GM10248 (cell line): ENCODE measurements around the gene FBXW7.

ENCODE experiments used
- CTCF ChIA-PET: fragments of 300-600 bp; sonication (Branson Sonifier 250); formaldehyde crosslinking; extraction: SDS; loops from one replicate; lab custom pipeline; 2021; ENCODE audit warnings: antibody characterized with exemption; lab: Yijun Ruan, JAX
- POLR2A ChIA-PET: fragments of 350-650 bp; sonication (Branson Sonifier 250); formaldehyde crosslinking; extraction: SDS; loops from one replicate; lab custom pipeline; 2020; ENCODE audit warnings: antibody characterized with exemption; lab: Yijun Ruan, JAX
- DNase-seq: peaks from one replicate; pipeline ENCODE4 v3.0.0; 2012; ENCODE audit errors: extremely low spot score
- TF ChIP-seq, protein P1 (sequence below): IDR thresholded peaks from 2 replicates; pipeline ENCODE4 v1.5.1; 2012; ENCODE audit warnings: mild to moderate bottlenecking, low read depth; ENCODE audit errors: extremely low read depth, missing control alignments, control extremely low read depth

FBXW7 gene

DNA sequence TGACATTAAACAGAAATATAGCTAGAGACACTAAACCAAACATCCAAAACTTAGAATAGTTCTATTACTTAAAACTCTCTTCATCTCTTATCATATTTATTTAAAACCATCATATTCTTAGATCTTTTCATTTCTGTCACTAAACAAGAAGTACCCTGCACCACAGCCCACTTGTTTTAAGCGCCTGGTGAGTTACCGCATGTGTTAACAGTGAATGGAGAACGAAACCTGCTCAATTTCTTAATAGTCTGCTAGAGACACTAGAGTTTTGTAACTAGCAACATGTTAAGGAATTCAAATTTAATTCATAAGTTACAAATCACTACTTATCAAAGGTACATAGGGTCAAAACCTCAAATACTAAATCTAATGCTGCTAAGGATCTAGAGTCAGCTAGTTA, 111.5 kb downstream of the FBXW7 start:
- TF ChIP-seq, protein P1, sequence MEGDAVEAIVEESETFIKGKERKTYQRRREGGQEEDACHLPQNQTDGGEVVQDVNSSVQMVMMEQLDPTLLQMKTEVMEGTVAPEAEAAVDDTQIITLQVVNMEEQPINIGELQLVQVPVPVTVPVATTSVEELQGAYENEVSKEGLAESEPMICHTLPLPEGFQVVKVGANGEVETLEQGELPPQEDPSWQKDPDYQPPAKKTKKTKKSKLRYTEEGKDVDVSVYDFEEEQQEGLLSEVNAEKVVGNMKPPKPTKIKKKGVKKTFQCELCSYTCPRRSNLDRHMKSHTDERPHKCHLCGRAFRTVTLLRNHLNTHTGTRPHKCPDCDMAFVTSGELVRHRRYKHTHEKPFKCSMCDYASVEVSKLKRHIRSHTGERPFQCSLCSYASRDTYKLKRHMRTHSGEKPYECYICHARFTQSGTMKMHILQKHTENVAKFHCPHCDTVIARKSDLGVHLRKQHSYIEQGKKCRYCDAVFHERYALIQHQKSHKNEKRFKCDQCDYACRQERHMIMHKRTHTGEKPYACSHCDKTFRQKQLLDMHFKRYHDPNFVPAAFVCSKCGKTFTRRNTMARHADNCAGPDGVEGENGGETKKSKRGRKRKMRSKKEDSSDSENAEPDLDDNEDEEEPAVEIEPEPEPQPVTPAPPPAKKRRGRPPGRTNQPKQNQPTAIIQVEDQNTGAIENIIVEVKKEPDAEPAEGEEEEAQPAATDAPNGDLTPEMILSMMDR: no peak
- DNase-seq: no peak
- CTCF ChIA-PET: interaction anchor here (1.2 to 8.7 kb wide), 4 partner anchors 10 to 77 kb away, joined by 3 to 57 read pairs (median 5); no protein-coding TSS in a partner anchor
- POLR2A ChIA-PET: no interaction called here

DNA sequence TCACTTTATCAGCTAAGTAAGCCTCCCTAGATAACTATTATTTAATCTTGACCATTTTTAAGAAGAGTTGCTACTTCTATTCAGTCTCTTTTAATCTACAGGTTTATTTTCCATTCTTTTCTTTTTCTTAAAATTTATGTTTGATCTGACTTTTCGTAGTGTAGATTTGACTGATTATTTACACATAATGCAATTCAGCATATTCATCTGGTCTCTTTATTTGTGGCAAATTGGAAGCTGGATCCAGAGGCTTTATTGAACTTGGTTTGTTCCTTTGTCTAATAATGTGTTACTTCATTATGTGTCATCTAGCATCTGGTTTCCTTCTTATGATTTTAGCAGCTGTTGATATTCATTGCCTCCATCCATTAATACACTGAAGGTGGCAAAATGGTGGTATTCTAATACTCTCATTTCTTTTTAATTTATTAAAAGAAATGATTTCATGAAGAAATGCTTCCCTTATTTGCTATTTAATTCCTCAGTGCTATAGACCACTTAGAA, 113.0 kb downstream of the FBXW7 start:
- DNase-seq: no peak
- TF ChIP-seq, protein P1: no peak
- ChIA-PET POLR2A (no interaction called here), CTCF (interaction anchor here (0.9 to 8.7 kb wide), 5 partner anchors 8 to 238 kb away, joined by 3 to 57 read pairs (median 3); no protein-coding TSS in a partner anchor)

DNA sequence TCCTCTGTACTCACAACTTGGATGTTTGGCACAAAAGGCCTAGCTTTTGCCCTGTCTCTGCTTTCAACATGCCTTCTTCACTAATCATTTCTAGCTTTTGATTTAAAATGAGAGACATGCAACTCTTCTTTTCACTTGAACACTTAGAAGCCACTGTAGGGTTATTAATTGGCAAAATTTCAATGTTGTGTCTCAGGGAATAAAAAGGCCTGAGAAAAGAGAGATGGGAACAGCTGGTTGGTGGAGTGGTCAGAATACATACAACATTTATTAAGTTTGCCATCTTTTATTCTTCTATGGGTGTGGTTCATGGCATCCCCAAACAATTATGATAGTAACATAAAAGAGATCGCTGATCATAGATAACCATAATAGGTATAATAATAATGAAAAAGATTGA, 114.3 kb downstream of the FBXW7 start:
- TF ChIP-seq, protein P1: no peak
- DNase-seq: no peak
- ChIA-PET CTCF (interaction anchor here (1.3 to 8.7 kb wide), 3 partner anchors 13 to 32 kb away, joined by 3 to 57 read pairs (median 9); no protein-coding TSS in a partner anchor), POLR2A (no interaction called here)

DNA sequence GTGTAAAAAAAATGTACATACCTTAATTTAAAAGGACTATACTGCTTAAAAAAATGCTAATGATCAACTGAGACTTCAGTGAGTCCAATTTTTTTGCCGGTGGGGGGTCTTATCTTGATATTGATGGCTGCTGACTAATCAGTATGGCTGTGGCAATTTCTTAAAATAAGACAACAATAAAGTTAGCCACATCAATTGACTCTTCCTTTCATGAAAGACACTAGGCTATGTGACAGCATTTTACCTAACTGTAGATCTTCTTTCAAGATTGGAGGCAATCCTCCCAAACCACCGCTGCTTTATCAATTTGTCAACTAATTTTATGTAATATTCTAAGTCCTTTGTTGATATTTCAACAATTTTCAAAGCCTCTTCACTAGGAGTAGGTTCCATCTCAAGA, 116.1 kb downstream of the FBXW7 start:
- ChIA-PET CTCF (interaction anchor here (1.0 to 8.7 kb wide), 3 partner anchors 11 to 12 kb away, joined by 3 to 57 read pairs (median 3); no protein-coding TSS in a partner anchor), POLR2A (no interaction called here)

DNA sequence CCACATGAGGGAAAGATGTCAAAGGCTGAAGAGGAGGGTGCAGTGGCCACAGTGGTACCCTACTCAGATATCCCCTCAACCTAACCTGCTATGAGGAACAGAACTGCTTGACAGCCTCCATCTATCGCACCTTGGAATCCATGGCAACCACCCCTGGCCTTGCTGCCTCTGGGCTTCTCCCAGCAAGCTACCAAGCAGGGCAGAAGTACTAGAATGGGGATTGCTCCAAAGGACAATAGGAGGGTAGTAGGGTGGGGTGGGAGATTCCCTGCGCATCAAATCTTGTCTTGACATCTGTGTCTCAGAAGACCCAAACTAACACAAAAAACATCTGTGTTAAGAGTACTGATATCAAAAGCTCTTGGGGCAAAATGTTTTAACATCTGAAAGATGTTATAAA, 118.2 kb downstream of the FBXW7 start:
- ChIA-PET CTCF (interaction anchor here (0.9 to 5.0 kb wide), 10 partner anchors 8 to 28 kb away, joined by 3 to 25 read pairs (median 4); no protein-coding TSS in a partner anchor), POLR2A (no interaction called here)
- DNase-seq: no peak
- TF ChIP-seq, protein P1: no peak

More for the DNA sequence above, 116.1 kb downstream of the FBXW7 start:
- no peak for DNase-seq
- TF ChIP-seq, protein P1: no peak

DNA sequence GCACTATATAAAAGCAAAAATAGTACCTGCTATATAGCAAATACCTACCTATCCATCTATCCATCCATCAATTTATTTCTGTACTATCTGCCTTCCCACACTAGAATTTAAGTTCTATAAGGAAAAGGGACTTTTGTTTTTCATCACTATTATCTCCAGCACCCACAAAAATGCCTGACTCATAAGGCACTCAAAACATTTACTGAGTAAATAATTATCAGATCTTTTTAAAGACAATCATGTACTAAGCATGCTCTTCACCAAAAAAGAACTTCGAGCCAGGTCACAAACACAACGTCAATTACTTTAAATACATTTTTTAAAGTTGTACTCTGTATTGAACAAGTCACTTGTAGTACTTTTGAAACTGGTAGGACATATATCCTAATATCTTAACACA, 119.9 kb downstream of the FBXW7 start:
- no peak for DNase-seq
- ChIA-PET CTCF (interaction anchor here (1.6 to 5.0 kb wide), 5 partner anchors 12 to 222 kb away, joined by 3 to 21 read pairs (median 5); no protein-coding TSS in a partner anchor), POLR2A (no interaction called here)
- TF ChIP-seq, protein P1: no peak
